ENCODE results near the gene TRIP10. TPM values are rescaled to one million over a fixed set of nuclear protein-coding genes. Genes with fewer than 3 reads are reported as not detected.

TRIP10 gene
- total and polyA plus RNA-seq, 10 of the 15 experiments (the other 5 are each of a cell fraction or from before 2014, with no cell fraction given), result 0.79 to 54.5 (median 32.5) TPM

GRCh38 chr19:6730153-6730804 lies 9.2 kb upstream of the TRIP10 start:
- in situ Hi-C loops (cut with MboI) (no loop called here), intact Hi-C loops (cut with micrococcal nuclease; ENCODE audit: unreplicated experiment) (no loop called here)
- ChIA-PET CTCF (interaction anchor here (2.9 kb wide), 1 partner anchor 7 kb away, joined by 14 read pairs; the partner anchor contains the start of gene GPR108), SMC1A (ENCODE audit: uncharacterized antibody, unreplicated experiment) (interaction anchor here (1.7 kb wide), 1 partner anchor 91 kb away, joined by 4 read pairs; no protein-coding TSS in a partner anchor), POLR2A (no interaction called here), RAD21 (ENCODE audit: unreplicated experiment) (no interaction called here)
- Histone ChIP-seq H3K9me3 (replicated peaks; ENCODE audit: control insufficient read depth, insufficient read depth, low read length) (no peaks in the 10 kb centered on the region), H3K4me1 (ENCODE audit: control insufficient read depth, insufficient read depth, low read length) (peaks cover 13% of the 10 kb centered on the region), H3K9ac (ENCODE audit: control insufficient read depth, insufficient read depth, low read length) (no peak overlapping the region), H3K27me3 (replicated peaks in 1 of 2; ENCODE audit: control insufficient read depth in 2 of 2, insufficient read depth in 2 of 2, low read length in 1 of 2) (no peaks in the 10 kb centered on the region), H2AFZ (ENCODE audit: control insufficient read depth, low read depth, low read length) (no peak overlapping the region), H4K20me1 (ENCODE audit: control insufficient read depth, insufficient read depth) (no peaks in the 10 kb centered on the region), H3K4me2 (ENCODE audit: control insufficient read depth, insufficient read depth) (no peak overlapping the region), H3K4me3 (no peak overlapping the region), H3K27ac (ENCODE audit: control insufficient read depth, insufficient read depth) (no peak overlapping the region), H3K36me3 (ENCODE audit: control insufficient read depth in 2 of 2, insufficient read depth in 2 of 2, low read length in 1 of 2) (no peaks in the 10 kb centered on the region; a peak in 2 of 4 replicates), H3K79me2 (ENCODE audit: control insufficient read depth, insufficient read depth, low read length) (peaks cover 2% of the 10 kb centered on the region)
- FAIRE-seq (no peak), DNase-seq (ENCODE audit: low read depth, low spot score) (no peak), ATAC-seq (peak; percentile 63)
- 91% methylated on average over 21 of the region's 27 CpGs for WGBS (ENCODE audit: insufficient coverage, insufficient replicate concordance, low lambda C conversion rate, missing lambda C conversion rate)
- no TSS peak for BruUV-seq (replicated peaks)
- TF ChIP-seq RAD21 (IDR thresholded peaks at IDR 0.05; ENCODE audit: insufficient read depth, low read depth, low read length) (no peak), ZBTB4 (CRISPR knock-in tag; IDR thresholded peaks at IDR 0.05) (no peak), IRF4 (IDR thresholded peaks at IDR 0.05; ENCODE audit: low read depth, low read length) (no peak), RFX5 (IDR thresholded peaks at IDR 0.05; ENCODE audit: low read depth, low read length) (no peak), JUND (IDR thresholded peaks at IDR 0.05; ENCODE audit: low read depth, low read length) (no peak), ZNF687 (IDR thresholded peaks at IDR 0.05) (no peak), RBBP5 (conservative IDR thresholded peaks at IDR 0.05) (no peak)
- TF ChIP-seq, protein P1, sequence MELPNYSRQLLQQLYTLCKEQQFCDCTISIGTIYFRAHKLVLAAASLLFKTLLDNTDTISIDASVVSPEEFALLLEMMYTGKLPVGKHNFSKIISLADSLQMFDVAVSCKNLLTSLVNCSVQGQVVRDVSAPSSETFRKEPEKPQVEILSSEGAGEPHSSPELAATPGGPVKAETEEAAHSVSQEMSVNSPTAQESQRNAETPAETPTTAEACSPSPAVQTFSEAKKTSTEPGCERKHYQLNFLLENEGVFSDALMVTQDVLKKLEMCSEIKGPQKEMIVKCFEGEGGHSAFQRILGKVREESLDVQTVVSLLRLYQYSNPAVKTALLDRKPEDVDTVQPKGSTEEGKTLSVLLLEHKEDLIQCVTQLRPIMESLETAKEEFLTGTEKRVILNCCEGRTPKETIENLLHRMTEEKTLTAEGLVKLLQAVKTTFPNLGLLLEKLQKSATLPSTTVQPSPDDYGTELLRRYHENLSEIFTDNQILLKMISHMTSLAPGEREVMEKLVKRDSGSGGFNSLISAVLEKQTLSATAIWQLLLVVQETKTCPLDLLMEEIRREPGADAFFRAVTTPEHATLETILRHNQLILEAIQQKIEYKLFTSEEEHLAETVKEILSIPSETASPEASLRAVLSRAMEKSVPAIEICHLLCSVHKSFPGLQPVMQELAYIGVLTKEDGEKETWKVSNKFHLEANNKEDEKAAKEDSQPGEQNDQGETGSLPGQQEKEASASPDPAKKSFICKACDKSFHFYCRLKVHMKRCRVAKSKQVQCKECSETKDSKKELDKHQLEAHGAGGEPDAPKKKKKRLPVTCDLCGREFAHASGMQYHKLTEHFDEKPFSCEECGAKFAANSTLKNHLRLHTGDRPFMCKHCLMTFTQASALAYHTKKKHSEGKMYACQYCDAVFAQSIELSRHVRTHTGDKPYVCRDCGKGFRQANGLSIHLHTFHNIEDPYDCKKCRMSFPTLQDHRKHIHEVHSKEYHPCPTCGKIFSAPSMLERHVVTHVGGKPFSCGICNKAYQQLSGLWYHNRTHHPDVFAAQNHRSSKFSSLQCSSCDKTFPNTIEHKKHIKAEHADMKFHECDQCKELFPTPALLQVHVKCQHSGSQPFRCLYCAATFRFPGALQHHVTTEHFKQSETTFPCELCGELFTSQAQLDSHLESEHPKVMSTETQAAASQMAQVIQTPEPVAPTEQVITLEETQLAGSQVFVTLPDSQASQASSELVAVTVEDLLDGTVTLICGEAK (IDR thresholded peaks at IDR 0.05; ENCODE audit: borderline replicate concordance), result no peak
- TF ChIP-seq, protein P2, sequence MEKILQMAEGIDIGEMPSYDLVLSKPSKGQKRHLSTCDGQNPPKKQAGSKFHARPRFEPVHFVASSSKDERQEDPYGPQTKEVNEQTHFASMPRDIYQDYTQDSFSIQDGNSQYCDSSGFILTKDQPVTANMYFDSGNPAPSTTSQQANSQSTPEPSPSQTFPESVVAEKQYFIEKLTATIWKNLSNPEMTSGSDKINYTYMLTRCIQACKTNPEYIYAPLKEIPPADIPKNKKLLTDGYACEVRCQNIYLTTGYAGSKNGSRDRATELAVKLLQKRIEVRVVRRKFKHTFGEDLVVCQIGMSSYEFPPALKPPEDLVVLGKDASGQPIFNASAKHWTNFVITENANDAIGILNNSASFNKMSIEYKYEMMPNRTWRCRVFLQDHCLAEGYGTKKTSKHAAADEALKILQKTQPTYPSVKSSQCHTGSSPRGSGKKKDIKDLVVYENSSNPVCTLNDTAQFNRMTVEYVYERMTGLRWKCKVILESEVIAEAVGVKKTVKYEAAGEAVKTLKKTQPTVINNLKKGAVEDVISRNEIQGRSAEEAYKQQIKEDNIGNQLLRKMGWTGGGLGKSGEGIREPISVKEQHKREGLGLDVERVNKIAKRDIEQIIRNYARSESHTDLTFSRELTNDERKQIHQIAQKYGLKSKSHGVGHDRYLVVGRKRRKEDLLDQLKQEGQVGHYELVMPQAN (conservative IDR thresholded peaks at IDR 0.05), result no peak

All from GM12878 (cell line).